Ascending aorta (tissue), 2 donors: ENCODE data around the gene LARGE1. TPM values are rescaled to one million over a fixed set of nuclear protein-coding genes. Genes with fewer than 3 reads are reported as not detected.

Source experiments
- DNase-seq, 2 donors: peaks; one replicate each; pipeline ENCODE4 v3.0.0-alpha.2; 2019; ENCODE audit warnings: low spot score in 2 of 2
- H3K27ac ChIP-seq, 2 donors: fragments of 200-600 bp; sonication (generic); one replicate each; pipeline ENCODE4 v1.5.1; 2016 to 2017; ENCODE audit warnings: mild to moderate bottlenecking in 1 of 2
- H3K27me3 ChIP-seq: fragments of 200-600 bp; sonication (generic); one replicate; pipeline ENCODE4 v1.5.1; 2017
- H3K36me3 ChIP-seq, 2 donors: fragments of 200-600 bp; sonication (generic); one replicate each; pipeline ENCODE4 v1.5.1; 2016
- H3K4me1 ChIP-seq, 2 donors: fragments of 200-600 bp; sonication (generic); one replicate each; pipeline ENCODE4 v1.5.1; 2016 to 2017; ENCODE audit warnings: mild to moderate bottlenecking in 1 of 2
- H3K4me3 ChIP-seq, 2 donors: fragments of 200-600 bp; sonication (generic); one replicate each; pipeline ENCODE4 v1.5.1; 2016 to 2017; ENCODE audit warnings: mild to moderate bottlenecking in 1 of 2
- H3K9me3 ChIP-seq, 2 donors: fragments of 200-600 bp; sonication (generic); one replicate each; pipeline ENCODE4 v1.5.1; 2016
- intact Hi-C: fragments of 100-400 bp; cut with DNase I; formaldehyde crosslinking; loops from one replicate; pipeline ENCODE4 v1.15.1; 2023
- total RNA-seq: library from RNA; depleted of rRNA; stranded (reverse); fragments of >200 nt; gene quantifications from one replicate; pipeline ENCODE4 v1.1.0, GENCODE V29; 2016
- TF ChIP-seq, protein P1 (sequence below), 3 experiments: fragments of 200-600 bp in 2 of 3; fragments of 450-650 bp in 1 of 3; sonication (generic) in 2 of 3; IDR thresholded peaks; one replicate each; pipeline ENCODE4 v1.5.1; 2016 to 2019; ENCODE audit warnings: antibody characterized with exemption in 3 of 3, mild to moderate bottlenecking in 1 of 3, moderate library complexity in 1 of 3

LARGE1 gene
- total RNA-seq, 1 donor from 2014 or later, result 40.6 TPM

DNA sequence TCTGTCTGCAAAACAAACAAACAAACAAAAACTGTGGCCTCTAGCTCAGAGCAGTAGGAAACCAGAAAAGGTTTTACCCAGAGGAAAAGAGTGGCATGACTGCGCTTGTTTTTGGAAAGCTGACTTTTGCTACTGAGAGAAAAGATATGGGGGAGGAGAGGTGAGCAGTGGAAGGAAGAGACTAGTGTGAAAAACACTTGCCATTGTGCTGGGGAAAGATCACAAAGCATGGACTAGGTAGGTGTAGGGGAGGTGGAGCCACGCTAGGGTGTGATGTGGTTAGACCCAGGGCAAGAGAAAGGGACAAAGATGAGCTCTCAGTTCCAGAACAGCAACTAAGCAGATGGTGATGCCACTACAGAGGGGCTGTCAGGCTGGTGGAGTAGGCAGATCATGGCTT, 319.2 kb downstream of the LARGE1 start:
- peaks cover 0 to 3% of the 10 kb centered on the region in 2 donors for H3K36me3 ChIP-seq
- no peaks in the 10 kb centered on the region for H3K27me3 ChIP-seq
- H3K27ac ChIP-seq, result no peak overlapping the region
- no peak for DNase-seq
- TF ChIP-seq, protein P1, sequence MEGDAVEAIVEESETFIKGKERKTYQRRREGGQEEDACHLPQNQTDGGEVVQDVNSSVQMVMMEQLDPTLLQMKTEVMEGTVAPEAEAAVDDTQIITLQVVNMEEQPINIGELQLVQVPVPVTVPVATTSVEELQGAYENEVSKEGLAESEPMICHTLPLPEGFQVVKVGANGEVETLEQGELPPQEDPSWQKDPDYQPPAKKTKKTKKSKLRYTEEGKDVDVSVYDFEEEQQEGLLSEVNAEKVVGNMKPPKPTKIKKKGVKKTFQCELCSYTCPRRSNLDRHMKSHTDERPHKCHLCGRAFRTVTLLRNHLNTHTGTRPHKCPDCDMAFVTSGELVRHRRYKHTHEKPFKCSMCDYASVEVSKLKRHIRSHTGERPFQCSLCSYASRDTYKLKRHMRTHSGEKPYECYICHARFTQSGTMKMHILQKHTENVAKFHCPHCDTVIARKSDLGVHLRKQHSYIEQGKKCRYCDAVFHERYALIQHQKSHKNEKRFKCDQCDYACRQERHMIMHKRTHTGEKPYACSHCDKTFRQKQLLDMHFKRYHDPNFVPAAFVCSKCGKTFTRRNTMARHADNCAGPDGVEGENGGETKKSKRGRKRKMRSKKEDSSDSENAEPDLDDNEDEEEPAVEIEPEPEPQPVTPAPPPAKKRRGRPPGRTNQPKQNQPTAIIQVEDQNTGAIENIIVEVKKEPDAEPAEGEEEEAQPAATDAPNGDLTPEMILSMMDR (IDR thresholded peaks at IDR 0.05), result no peak
- H3K4me3 ChIP-seq, result no peak overlapping the region
- no peaks in the 10 kb centered on the region for H3K4me1 ChIP-seq
- no peaks in the 10 kb centered on the region for H3K9me3 ChIP-seq
- intact Hi-C loops, result no loop called here

DNA sequence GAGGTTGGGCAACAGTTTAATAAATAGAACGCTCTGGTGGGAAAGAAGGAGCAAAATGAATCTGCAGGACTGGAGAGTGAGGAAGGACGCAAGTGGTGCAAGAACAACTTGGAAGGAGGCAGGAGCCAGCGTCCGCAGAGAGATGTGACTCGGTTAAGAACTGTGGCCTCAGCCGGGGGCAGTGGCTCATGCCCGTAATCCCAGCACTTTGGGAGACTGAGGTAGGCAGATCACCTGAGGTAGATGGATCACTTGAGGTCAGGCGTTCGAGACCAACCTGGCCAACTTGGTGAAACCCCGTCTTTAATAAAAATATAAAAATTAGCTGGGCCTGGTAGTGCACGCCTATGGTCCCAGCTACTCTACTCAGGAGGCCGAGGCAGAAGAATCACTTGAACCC, 319.7 kb downstream of the LARGE1 start:
- no peak for DNase-seq
- Histone ChIP-seq H3K27me3 (no peaks in the 10 kb centered on the region), H3K9me3 (no peaks in the 10 kb centered on the region), H3K27ac (no peak overlapping the region), H3K4me3 (no peak overlapping the region), H3K36me3 (peaks cover 0 to 3% of the 10 kb centered on the region in 2 donors), H3K4me1 (no peaks in the 10 kb centered on the region)
- intact Hi-C loops, result no loop called here
- TF ChIP-seq, protein P1 (IDR thresholded peaks at IDR 0.05), result no peak

DNA sequence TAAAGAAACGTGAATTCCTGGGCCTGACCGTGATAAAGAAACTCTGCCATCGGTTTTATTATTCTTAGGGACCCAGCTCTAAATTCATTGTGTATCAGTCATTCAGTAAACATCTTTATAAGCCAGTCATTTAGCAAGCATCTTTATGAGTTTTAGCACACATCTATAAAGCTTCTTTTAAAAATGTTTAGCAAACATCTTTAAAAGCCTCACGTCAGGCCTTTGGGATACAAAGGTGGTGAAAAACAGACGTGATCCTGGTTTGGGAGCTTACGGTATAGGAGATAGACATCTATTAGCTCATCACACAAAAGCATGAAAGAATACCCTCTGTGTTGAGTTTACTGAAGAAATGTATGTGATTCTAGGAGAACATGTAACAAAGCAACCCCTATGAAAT, 320.2 kb downstream of the LARGE1 start:
- intact Hi-C loops, result no loop called here
- no peaks in the 10 kb centered on the region for H3K27me3 ChIP-seq
- no peaks in the 10 kb centered on the region for H3K4me1 ChIP-seq
- peaks cover 0 to 3% of the 10 kb centered on the region in 2 donors for H3K36me3 ChIP-seq
- no peak overlapping the region for H3K4me3 ChIP-seq
- DNase-seq, result no peak
- TF ChIP-seq, protein P1 (IDR thresholded peaks at IDR 0.05), result no peak
- H3K9me3 ChIP-seq, result no peaks in the 10 kb centered on the region
- H3K27ac ChIP-seq, result no peak overlapping the region

GRCh38 chr22:33599596-33599995, 320.7 kb downstream of the LARGE1 start:
- no peaks in the 10 kb centered on the region for H3K27me3 ChIP-seq
- H3K27ac ChIP-seq, result no peak overlapping the region
- H3K9me3 ChIP-seq, result no peaks in the 10 kb centered on the region
- DNase-seq, result no peak
- H3K36me3 ChIP-seq, result peaks cover 0 to 3% of the 10 kb centered on the region in 2 donors
- H3K4me3 ChIP-seq, result no peak overlapping the region
- intact Hi-C loops, result loop anchor here (10.0 kb wide), 1 partner anchor 515 kb away; no protein-coding TSS in a partner anchor
- H3K4me1 ChIP-seq, result no peaks in the 10 kb centered on the region
- TF ChIP-seq, protein P1 (IDR thresholded peaks at IDR 0.05), result no peak

DNA sequence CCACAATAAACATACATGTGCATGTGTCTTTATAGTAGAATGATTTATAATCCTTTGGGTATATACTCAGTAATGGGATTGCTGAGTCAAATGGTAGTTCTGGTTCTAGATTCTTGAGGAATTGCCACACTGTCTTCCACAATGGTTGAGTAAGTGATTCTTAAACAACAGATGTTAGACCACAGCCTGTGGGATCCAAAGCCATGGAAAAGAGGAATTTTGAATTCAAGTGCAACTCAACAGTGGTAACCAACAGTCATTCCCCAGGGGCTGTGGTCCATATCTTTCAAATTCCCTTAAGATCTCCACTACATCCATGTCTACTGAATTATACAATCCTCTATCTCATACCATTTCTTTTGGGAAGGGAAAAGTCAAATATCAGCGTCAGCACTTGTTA, 321.5 kb downstream of the LARGE1 start:
- no peaks in the 10 kb centered on the region for H3K4me1 ChIP-seq
- TF ChIP-seq, protein P1 (IDR thresholded peaks at IDR 0.05), result no peak
- no peaks in the 10 kb centered on the region for H3K27me3 ChIP-seq
- intact Hi-C loops, result loop anchor here (10.0 kb wide), 1 partner anchor 516 kb away; no protein-coding TSS in a partner anchor
- H3K36me3 ChIP-seq, result peaks cover 0 to 3% of the 10 kb centered on the region in 2 donors
- H3K9me3 ChIP-seq, result no peaks in the 10 kb centered on the region
- DNase-seq, result no peak
- no peak overlapping the region for H3K4me3 ChIP-seq
- H3K27ac ChIP-seq, result no peak overlapping the region
